ENCODE data around the gene JOSD1.

Gene JOSD1

GRCh38 chr22:38700789-38701628 is at the start of gene JOSD1:
TSS of gene JOSD1 (minus strand) at chr22:38700943. CDS start at chr22:38699987, 956 bp downstream.
- peak; percentile 99 for DNase-seq (ENCODE audit: low read depth)

DNA sequence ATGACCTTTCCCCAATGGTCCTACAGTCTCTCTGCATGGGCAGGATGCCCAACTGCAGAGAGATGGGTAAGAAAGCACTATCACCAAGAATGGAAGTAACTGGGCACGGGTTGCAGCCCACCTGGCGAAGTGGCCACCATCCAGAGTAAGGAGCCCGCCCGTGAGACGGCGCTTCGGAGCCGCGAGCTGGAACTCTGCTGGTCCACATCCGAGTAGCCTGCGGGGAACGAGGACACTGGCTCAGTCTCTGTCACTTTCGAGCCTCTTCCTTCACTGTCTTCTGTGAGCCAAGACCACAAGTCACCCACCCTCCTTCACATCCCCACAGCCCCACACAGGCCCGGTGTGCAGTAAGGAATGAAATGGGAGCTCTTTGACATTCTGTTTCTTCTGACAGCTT is 49.4 kb upstream of the JOSD1 start:
- DNase-seq (ENCODE audit: low read depth), result no peak

- no peak for DNase-seq (ENCODE audit: low read depth)
These were observed 47.9 kb upstream of the JOSD1 start for GRCh38 chr22:38748487-38749136.

- DNase-seq (ENCODE audit: low read depth), result no peak
These were observed 45.1 kb upstream of the JOSD1 start for GRCh38 chr22:38745676-38746460.

- DNase-seq (ENCODE audit: low read depth), result no peak
These were observed 44.2 kb upstream of the JOSD1 start for GRCh38 chr22:38744981-38745380.

GRCh38 chr22:38742176-38742942 is 41.6 kb upstream of the JOSD1 start:
- DNase-seq (ENCODE audit: low read depth), result no peak

DNA sequence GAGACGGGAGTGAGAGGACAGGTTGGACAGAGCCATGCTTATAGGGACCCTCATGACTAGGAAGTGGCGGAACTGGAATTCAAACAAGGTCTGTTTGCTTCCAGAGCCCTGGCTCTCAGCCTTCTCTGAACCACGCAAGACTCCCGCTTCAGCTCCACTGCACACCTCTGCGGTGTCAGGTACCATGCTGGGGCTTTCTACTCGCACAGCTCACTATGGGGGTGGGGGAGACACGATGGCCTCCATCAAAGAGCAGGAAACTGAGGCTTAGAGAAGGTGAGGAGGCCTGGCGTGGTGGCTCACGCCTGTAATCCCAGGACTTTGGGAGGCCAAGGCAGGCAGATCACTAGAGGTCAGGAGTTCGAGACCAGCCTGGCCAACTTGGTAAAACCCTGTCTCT is 40.8 kb upstream of the JOSD1 start:
- no peak for DNase-seq (ENCODE audit: low read depth)

- DNase-seq (ENCODE audit: low read depth), result no peak
These were observed 40.4 kb upstream of the JOSD1 start for GRCh38 chr22:38741166-38741565.

GRCh38 chr22:38740754-38741153 is 40.0 kb upstream of the JOSD1 start:
- DNase-seq (ENCODE audit: low read depth), result no peak

- no peak for DNase-seq (ENCODE audit: low read depth)
These were observed 39.5 kb upstream of the JOSD1 start for GRCh38 chr22:38740116-38740723.

DNA sequence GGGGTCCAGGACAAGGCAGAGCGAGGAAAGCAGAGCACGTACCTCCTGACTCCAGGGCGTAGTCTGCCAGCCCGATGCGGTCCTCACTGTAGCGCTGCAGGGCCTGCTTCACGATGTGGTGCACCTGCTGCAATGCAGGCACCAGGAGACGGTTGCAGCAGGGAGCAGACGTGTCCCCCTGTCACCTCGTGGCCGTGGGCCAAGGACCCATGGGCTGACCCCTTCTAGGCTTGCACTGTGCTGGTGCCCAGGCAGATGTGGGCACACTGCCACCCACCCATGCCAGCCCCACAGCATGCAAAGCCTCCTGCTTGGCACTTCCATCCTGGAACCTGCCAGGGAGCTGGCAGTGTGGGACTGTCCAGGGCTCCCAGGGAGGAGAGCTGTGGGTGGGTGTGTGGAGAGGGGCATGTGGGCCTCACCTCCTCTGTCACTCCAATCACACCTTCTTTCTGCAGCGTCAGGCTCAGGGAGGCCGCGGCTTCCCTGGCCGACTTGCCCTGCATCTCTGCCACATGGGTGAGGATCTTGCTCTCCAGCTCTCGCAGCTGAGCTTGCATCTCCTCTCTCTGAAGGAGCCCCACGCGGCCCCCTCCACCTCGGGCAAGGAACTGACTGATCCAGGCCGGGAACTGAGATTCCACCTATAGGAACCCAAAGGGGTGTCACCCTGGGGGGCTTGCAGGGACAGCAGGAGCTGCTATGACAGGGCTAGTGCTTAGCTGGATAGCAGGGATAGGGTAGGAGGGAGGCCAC is 38.7 kb upstream of the JOSD1 start:
- DNase-seq (ENCODE audit: low read depth), result no peak

- no peak for DNase-seq (ENCODE audit: low read depth)
These were observed 37.8 kb upstream of the JOSD1 start for GRCh38 chr22:38738475-38739070.

- DNase-seq (ENCODE audit: low read depth), result no peak
These were observed 36.7 kb upstream of the JOSD1 start for GRCh38 chr22:38737302-38738060.

DNA sequence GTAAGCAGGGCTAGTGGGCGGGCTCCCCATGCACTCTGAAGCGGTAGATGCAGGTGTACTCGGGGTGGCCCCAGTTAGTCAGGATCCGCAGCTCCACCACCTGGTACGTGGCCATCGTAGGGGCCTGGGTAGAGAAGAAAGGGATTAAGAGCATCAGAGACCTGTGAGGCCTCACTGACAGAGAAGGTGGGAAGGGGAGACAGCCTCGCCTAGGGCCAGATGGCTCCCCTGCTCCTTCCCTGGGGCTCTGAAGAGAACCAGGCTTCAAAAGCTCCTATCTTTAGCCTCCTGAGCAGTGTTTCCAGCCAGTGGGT is 35.5 kb upstream of the JOSD1 start:
- DNase-seq (ENCODE audit: low read depth), result no peak

DNA sequence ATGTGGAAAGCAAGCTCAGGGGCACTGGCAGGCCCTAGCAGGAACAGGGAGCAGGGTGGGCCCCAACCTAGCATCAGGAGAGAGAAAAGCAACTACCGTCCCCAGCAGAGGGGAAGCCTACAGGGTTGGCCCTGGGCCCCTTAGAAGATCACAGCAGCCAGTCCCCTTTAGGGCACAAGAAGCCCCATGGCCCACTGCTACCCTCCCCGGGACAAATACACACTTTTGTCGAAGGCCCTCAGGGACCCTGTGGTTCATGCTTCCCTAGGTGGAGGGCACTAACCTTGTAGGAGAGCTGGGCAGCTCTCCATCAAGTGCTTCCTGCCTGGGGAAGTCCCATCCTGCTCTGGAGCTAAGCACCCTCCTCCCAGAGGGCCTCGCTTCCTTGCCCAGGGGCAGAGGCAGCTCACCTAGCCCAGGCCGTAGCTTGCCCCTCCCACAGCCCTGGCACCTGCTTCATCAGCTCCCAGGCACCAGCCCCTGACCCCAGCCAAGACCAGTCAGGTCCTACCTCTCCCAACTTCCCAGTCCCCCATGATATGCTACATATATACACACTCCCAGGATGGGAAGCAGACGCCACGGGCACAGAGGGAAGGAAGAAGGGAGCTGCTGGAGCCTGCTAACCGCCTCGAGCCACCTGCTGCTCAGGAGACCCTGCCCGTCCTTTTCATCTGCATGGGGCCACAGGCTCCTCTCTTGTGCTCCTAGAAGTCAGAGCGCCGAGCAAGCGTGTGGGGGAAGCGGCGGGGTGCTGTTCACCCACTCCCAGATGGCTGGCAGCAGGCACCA is 34.9 kb upstream of the JOSD1 start:
- no peak for DNase-seq (ENCODE audit: low read depth)

- DNase-seq (ENCODE audit: low read depth), result no peak
These were observed 34.4 kb upstream of the JOSD1 start for GRCh38 chr22:38735126-38735464.

GRCh38 chr22:38734421-38735100 is 33.8 kb upstream of the JOSD1 start:
- DNase-seq (ENCODE audit: low read depth), result no peak

DNA sequence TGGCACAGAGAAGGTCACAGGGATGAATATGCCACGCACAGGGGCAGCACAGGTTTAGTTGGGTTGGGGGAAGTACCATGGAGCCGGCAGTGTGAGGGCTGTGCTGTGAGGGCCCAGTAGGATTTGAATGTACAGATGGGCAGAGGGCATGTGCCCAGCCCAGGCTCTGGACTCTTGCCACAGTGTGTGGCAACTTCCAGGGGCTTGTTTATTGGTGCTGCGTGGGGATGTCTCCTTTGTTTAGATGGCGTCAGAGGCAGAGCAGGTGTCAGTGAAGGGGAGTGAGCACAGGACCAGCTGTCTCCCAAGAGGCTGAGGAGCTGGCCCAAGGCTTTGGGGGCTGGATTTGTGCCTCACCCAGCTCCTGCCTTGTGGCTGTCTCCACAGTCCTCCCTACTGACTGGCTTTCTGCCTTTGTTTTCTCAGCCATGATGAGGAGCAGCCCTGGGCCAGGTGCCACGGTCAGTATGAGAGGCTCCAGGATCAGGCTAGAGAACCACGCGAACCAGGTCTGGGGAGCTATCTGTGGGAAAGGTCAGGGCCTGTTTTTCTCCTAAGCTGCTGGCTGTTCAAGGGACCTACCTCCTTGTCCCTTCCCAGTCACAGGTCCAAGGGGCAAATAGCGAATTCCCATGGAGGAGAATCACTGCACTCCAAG is 33.1 kb upstream of the JOSD1 start:
- no peak for DNase-seq (ENCODE audit: low read depth)

All from stimulated activated CD8-positive, alpha-beta memory T cell treated with anti-CD3 and anti-CD28 coated beads, Interleukin-15, amount 100 ng/mL, for 24 hours (primary cell).